ENCODE measurements around the gene GBA3.

- TF ChIP-seq CTCF (IDR thresholded peaks at IDR 0.05) (no peak), POLR2A (IDR thresholded peaks at IDR 0.05; ENCODE audit: low read length) (no peak), NFE2L2 (conservative IDR thresholded peaks at IDR 0.05; ENCODE audit: low read length) (no peak), MAX (IDR thresholded peaks at IDR 0.05) (no peak), ESRRA (IDR thresholded peaks at IDR 0.05; ENCODE audit: borderline replicate concordance, low read length) (no peak), EP300 (IDR thresholded peaks at IDR 0.05) (no peak), CBX2 (IDR thresholded peaks at IDR 0.05; ENCODE audit: borderline replicate concordance, low read depth) (no peak), RNF2 (IDR thresholded peaks at IDR 0.05; ENCODE audit: borderline replicate concordance, low read depth) (no peak), JUN (IDR thresholded peaks at IDR 0.05) (no peak)
- TF ChIP-seq, protein P1, sequence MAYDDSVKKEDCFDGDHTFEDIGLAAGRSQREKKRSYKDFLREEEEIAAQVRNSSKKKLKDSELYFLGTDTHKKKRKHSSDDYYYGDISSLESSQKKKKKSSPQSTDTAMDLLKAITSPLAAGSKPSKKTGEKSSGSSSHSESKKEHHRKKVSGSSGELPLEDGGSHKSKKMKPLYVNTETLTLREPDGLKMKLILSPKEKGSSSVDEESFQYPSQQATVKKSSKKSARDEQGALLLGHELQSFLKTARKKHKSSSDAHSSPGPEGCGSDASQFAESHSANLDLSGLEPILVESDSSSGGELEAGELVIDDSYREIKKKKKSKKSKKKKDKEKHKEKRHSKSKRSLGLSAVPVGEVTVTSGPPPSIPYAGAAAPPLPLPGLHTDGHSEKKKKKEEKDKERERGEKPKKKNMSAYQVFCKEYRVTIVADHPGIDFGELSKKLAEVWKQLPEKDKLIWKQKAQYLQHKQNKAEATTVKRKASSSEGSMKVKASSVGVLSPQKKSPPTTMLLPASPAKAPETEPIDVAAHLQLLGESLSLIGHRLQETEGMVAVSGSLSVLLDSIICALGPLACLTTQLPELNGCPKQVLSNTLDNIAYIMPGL (CRISPR knock-in tag; IDR thresholded peaks at IDR 0.05; ENCODE audit: borderline replicate concordance): no peak
These were observed 31.3 kb upstream of the GBA3 start for GRCh38 chr4:22661443-22661842.

All from A549 (cell line).